Gastroesophageal sphincter (tissue), 4 donors: ENCODE measurements around the gene NRIP2. TPM values are rescaled to one million over a fixed set of nuclear protein-coding genes. Genes with fewer than 3 reads are reported as not detected.

Experiments
- ATAC-seq: fragments of 150-250 bp; one replicate; pipeline ENCODE4 v1.9.1; 2016; ENCODE audit warnings: mild to moderate bottlenecking, moderate library complexity
- H3K27ac ChIP-seq, 4 donors: fragments of 200-600 bp; sonication (generic) in 3 of 4; 1 replicate in 3 of 4; 2 replicates in 1 of 4; pipeline ENCODE4 v1.5.1; 2016 to 2019
- H3K27me3 ChIP-seq: fragments of 200-600 bp; sonication (generic); one replicate; pipeline ENCODE4 v1.5.1; 2019
- H3K36me3 ChIP-seq, 2 donors: fragments of 200-600 bp; sonication (generic); one replicate each; pipeline ENCODE4 v1.5.1; 2019; ENCODE audit warnings: control low read depth in 1 of 2
- H3K4me1 ChIP-seq, 3 donors: fragments of 200-600 bp; sonication (generic); 1 replicate in 2 of 3; 2 replicates in 1 of 3; pipeline ENCODE4 v1.5.1; 2016 to 2019; ENCODE audit warnings: control low read depth in 2 of 3
- H3K4me3 ChIP-seq, 2 donors: fragments of 200-600 bp; sonication (generic); one replicate each; pipeline ENCODE4 v1.5.1; 2019; ENCODE audit warnings: mild to moderate bottlenecking in 1 of 2, moderate library complexity in 1 of 2
- H3K9me3 ChIP-seq, 3 donors: fragments of 200-600 bp; sonication (generic); one replicate each; pipeline ENCODE4 v1.5.1; 2017 to 2019; ENCODE audit warnings: control low read depth in 2 of 3
- CTCF ChIP-seq, 4 experiments: fragments of 200-600 bp in 2 of 4; fragments of 450-650 bp in 2 of 4; sonication (generic) in 1 of 4; IDR thresholded peaks; one replicate each; pipeline ENCODE4 v1.5.1; 2017 to 2019; ENCODE audit warnings: antibody characterized with exemption in 4 of 4, mild to moderate bottlenecking in 2 of 4, moderate library complexity in 2 of 4
- EP300 ChIP-seq: sonication (generic); formaldehyde crosslinking; IDR thresholded peaks from one replicate; pipeline ENCODE4 v1.6.1; 2017; ENCODE audit warnings: antibody characterized with exemption, mild to moderate bottlenecking
- POLR2A ChIP-seq, 2 donors: fragments of 450-650 bp; IDR thresholded peaks; one replicate each; pipeline ENCODE4 v1.6.1; 2017; ENCODE audit warnings: antibody characterized with exemption in 2 of 2, mild to moderate bottlenecking in 2 of 2, moderate library complexity in 1 of 2
- POLR2AphosphoS5 ChIP-seq: sonication (generic); formaldehyde crosslinking; IDR thresholded peaks from one replicate; pipeline ENCODE4 v1.6.1; 2017; ENCODE audit warnings: antibody characterized with exemption
- WGBS, 2 donors: methylation state at CpG; one replicate each; pipeline ENCODE4 v1.1.5; 2018; ENCODE audit warnings: low coverage in 1 of 2; 5-methylcytosine and 5-hydroxymethylcytosine counted together
- total RNA-seq, 4 donors: library from RNA; depleted of rRNA; stranded (reverse); fragments of >200 nt; gene quantifications; one replicate each; pipeline ENCODE4 v1.1.0, GENCODE V29; 2016

NRIP2 gene
- total RNA-seq, 4 donors from 2014 or later = 1.4 to 5.7 (median 1.9) TPM

GRCh38 chr12:2805143-2805520 is 29.7 kb downstream of the NRIP2 start:
- Histone ChIP-seq H3K4me3 (no peak overlapping the region), H3K9me3 (no peaks in the 10 kb centered on the region), H3K4me1 (peaks cover 0 to 35% (median 0%) of the 10 kb centered on the region in 3 donors), H3K27ac (peak overlapping the region in 1 of 4 donors; percentile 25), H3K36me3 (peaks cover 0 to 57% of the 10 kb centered on the region in 2 donors), H3K27me3 (no peaks in the 10 kb centered on the region)
- TF ChIP-seq POLR2AphosphoS5 (no peak), EP300 (no peak), CTCF (IDR thresholded peaks at IDR 0.05) (no peak), POLR2A (IDR thresholded peaks at IDR 0.05) (no peak)
- no peak for ATAC-seq
- 11 to 27% methylated on average over 1 to 2 of the region's 2 CpGs for WGBS, 2 donors

GRCh38 chr12:2804393-2805142 is 30.3 kb downstream of the NRIP2 start:
- H3K27me3 ChIP-seq = no peaks in the 10 kb centered on the region
- H3K4me1 ChIP-seq = peaks cover 0 to 41% (median 0%) of the 10 kb centered on the region in 3 donors
- peaks cover 0 to 62% of the 10 kb centered on the region in 2 donors for H3K36me3 ChIP-seq
- ATAC-seq = no peak
- no peak overlapping the region for H3K4me3 ChIP-seq
- H3K27ac ChIP-seq = peak overlapping the region in 2 of 4 donors; percentile 25
- no peak for TF ChIP-seq CTCF (IDR thresholded peaks at IDR 0.05)
- no peak for TF ChIP-seq POLR2AphosphoS5
- TF ChIP-seq POLR2A (IDR thresholded peaks at IDR 0.05) = no peak
- TF ChIP-seq EP300 = no peak
- 20 to 25% methylated on average over 1 to 4 of the region's 5 CpGs for WGBS, 2 donors
- H3K9me3 ChIP-seq = no peaks in the 10 kb centered on the region

- TF ChIP-seq POLR2AphosphoS5 = no peak
- peak overlapping the region in 2 of 4 donors; percentile 25 for H3K27ac ChIP-seq
- H3K9me3 ChIP-seq = no peaks in the 10 kb centered on the region
- no peak overlapping the region for H3K4me3 ChIP-seq
- peaks cover 0 to 47% (median 0%) of the 10 kb centered on the region in 3 donors for H3K4me1 ChIP-seq
- WGBS, 2 donors = 60 to 63% methylated on average over 5 of the region's 7 CpGs
- no peaks in the 10 kb centered on the region for H3K27me3 ChIP-seq
- peaks cover 0 to 70% of the 10 kb centered on the region in 2 donors for H3K36me3 ChIP-seq
- ATAC-seq = no peak
These were observed 31.0 kb downstream of the NRIP2 start for GRCh38 chr12:2803635-2804392.

GRCh38 chr12:2801044-2801783 is 33.6 kb downstream of the NRIP2 start:
- peak overlapping the region in 1 of 4 donors; percentile 24 for H3K27ac ChIP-seq

More at GRCh38 chr12:2801044-2801783, 33.6 kb downstream of the NRIP2 start:
- Histone ChIP-seq H3K9me3 (no peaks in the 10 kb centered on the region), H3K36me3 (peaks cover 0 to 91% of the 10 kb centered on the region in 2 donors), H3K4me3 (no peak overlapping the region), H3K4me1 (peaks cover 0 to 65% (median 11%) of the 10 kb centered on the region in 3 donors), H3K27me3 (no peaks in the 10 kb centered on the region)
- WGBS, 2 donors = 45 to 83% methylated on average over 4 to 6 of the region's 16 CpGs
- no peak for ATAC-seq
- TF ChIP-seq POLR2AphosphoS5 = no peak
- TF ChIP-seq CTCF (IDR thresholded peaks at IDR 0.05) = no peak
- TF ChIP-seq EP300 = no peak
- no peak for TF ChIP-seq POLR2A (IDR thresholded peaks at IDR 0.05)
